HUDEP-2 (cell line): ENCODE data around the gene PROKR1.

ENCODE experiments used
- DNase-seq, 76 experiments: peaks; one replicate each; lab custom pipeline; 2025; ENCODE audit not compliant: unreplicated experiment in 76 of 76; lab: John Stamatoyannopoulos, UW

PROKR1 gene

GRCh38 chr2:68693951-68694350 is 50.6 kb downstream of the PROKR1 start:
- DNase-seq, result no peak

- no peak for DNase-seq
Measured at GRCh38 chr2:68695971-68696370, 52.6 kb downstream of the PROKR1 start.

GRCh38 chr2:68696554-68696953 is 53.2 kb downstream of the PROKR1 start:
- no peak for DNase-seq

GRCh38 chr2:68698567-68699377 is 55.4 kb downstream of the PROKR1 start:
- no peak for DNase-seq

- DNase-seq, result no peak
Measured at GRCh38 chr2:68700560-68700959, 57.2 kb downstream of the PROKR1 start.

GRCh38 chr2:68706637-68707036 is 63.3 kb downstream of the PROKR1 start:
- DNase-seq, result no peak
